ENCODE data around the gene RTEL1. TPM values are rescaled to one million over a fixed set of nuclear protein-coding genes. Genes with fewer than 3 reads are reported as not detected.

The RTEL1 gene
- total RNA-seq, 1 donor from 2014 or later: 34.1 TPM

DNA sequence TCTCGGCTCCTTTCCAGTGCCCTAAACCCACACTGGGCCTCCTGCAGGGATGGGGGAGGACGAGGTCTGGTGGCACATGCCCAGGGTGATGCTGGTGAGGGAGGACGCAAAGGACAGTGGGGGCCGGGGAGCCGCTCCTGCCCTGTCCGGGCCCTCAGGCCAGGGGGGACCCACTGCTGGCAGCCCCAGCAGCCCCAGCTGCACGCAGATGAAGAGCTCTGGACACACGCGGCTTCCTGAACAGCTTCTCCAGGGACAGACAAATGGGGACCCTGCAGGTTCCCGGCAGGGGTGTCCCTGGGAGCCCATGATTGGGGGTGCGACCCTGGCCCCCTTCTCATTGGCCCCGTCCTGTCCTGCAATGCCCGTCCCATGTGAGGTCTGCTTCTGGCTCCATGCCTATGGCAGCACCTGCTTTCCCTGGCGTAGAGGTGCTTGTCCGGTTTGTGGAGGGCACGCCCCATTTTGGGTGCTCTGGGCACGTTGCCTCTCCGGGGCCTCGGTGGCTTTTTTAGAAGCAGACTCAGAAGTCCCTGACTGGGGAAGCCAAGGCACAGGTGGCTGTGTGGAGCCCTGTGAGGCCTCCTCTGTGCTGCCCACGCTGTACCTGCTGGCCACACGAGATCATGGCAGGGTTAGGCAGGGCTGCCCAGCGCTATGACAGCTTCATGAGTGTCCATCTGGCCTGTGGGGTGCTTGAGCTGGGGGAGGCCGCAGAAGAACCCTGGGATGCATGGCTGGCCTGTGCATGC, 22.9 kb downstream of the RTEL1 start:
- DNase-seq (ENCODE audit: low spot score) (no peak), ATAC-seq (no peak)
- intact Hi-C loops (cut with DNase I): no loop called here

DNA sequence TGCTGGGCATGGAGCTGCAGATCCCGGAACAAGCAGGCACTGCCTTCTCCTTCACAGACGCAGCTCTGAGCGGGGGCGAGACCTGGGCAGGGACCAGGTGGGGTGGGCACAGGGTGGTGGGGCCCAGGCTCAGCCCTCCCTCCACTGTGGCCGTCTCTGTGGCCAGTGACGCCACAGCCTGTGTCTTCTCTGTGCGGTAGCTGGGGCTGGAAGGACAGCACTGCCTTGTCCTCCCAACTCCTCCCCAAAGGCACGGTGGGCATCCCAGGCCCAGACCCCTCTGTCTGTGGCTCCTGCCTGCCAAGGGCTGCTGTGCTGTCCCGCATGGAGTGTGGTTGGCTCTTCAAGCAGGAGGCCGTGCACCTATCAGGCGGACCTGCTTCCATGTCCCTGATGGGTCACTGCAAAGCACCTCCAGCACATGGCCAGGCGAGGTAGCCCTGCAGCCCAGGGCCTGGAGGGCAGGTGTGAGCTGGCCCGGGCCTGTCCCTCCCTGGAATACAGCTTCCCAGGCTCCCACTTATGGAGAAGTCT, 23.6 kb downstream of the RTEL1 start:
- ATAC-seq (no peak), DNase-seq (ENCODE audit: low spot score) (no peak)
- intact Hi-C loops (cut with DNase I): no loop called here

DNA sequence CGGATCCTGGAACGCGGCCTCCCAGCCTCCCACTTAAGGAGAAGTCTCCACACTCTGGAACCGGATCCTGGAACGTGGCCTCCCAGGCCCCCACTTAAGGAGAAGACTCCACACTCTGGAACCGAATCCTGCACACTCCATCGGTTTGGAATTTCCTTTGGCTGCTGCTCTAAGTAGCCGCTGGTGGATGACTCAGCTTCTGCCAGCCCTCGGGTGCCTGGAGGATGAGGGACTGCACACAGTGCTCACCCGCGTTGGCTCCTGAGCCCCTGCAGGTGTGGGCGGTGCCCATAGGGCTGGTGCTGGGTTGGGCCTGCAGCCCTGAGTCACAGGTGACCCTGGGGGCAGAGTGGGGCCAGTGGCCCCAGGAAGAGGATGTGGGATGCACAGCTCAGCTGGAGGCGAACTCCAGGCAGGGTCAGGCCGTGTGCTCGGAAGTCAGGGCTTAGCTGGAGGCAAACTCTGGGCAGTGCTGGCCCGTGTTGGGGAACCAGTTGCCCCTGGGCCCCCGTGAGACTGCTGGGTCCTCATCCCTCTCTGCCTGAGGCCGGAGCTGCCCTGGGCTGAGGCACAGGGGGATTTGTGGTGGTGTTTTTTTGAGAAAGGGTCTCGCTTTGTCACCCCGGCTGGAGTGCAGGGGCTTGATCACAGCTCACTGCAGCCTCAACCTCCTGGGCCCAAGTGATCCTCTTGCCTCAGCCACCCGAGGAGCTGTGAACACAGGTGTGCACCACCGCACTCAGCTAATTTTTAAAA, 24.4 kb downstream of the RTEL1 start:
- intact Hi-C loops (cut with DNase I): no loop called here
- peak; percentile 35 for ATAC-seq
- DNase-seq (ENCODE audit: low spot score): no peak

GRCh38 chr20:63685269-63686026, 27.3 kb downstream of the RTEL1 start:
- DNase-seq (ENCODE audit: low spot score) (no peak), ATAC-seq (no peak)
- intact Hi-C loops (cut with DNase I): no loop called here

GRCh38 chr20:63686094-63686491, 28.0 kb downstream of the RTEL1 start:
- ATAC-seq (no peak), DNase-seq (ENCODE audit: low spot score) (no peak)

GRCh38 chr20:63686492-63687321, 28.6 kb downstream of the RTEL1 start:
- DNase-seq (ENCODE audit: low spot score) (peak; percentile 91), ATAC-seq (peak; percentile 77)
- intact Hi-C loops (cut with DNase I): no loop called here

More at GRCh38 chr20:63686094-63686491, 28.0 kb downstream of the RTEL1 start:
- intact Hi-C loops (cut with DNase I): no loop called here

DNA sequence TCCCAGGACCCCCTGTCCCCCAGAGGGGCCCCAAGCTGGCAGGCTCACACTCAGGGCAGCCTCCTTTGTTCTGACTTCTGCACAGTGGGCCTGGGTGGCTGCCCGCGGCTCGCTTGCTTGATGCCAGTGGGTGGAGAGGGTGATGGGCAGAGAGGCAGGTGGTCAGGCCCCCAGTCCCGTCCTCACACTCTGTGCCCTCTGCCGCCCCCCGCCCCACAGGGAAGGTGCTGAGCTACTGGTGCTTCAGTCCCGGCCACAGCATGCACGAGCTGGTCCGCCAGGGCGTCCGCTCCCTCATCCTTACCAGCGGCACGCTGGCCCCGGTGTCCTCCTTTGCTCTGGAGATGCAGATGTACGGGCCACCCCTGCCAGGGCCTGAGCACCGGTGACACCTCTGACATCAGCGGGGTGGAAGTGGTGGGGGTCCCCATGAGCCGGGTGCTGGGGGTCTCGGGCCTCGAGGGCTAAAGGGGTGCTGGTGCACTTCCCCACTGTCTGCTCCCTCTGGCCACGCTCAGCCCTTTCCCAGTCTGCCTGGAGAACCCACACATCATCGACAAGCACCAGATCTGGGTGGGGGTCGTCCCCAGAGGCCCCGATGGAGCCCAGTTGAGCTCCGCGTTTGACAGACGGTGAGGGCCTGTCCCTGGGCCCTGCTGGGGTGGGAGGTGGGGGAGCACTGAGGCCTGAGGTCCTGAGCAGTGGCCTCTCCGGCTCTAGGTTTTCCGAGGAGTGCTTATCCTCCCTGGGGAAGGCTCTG, 29.5 kb downstream of the RTEL1 start:
- intact Hi-C loops (cut with DNase I): no loop called here
- DNase-seq (ENCODE audit: low spot score) (no peak), ATAC-seq (peak; percentile 0)

- DNase-seq (ENCODE audit: low spot score): no peak
- no peak for ATAC-seq
- intact Hi-C loops (cut with DNase I): no loop called here
Observed at GRCh38 chr20:63688228-63689045, 30.3 kb downstream of the RTEL1 start.

DNA sequence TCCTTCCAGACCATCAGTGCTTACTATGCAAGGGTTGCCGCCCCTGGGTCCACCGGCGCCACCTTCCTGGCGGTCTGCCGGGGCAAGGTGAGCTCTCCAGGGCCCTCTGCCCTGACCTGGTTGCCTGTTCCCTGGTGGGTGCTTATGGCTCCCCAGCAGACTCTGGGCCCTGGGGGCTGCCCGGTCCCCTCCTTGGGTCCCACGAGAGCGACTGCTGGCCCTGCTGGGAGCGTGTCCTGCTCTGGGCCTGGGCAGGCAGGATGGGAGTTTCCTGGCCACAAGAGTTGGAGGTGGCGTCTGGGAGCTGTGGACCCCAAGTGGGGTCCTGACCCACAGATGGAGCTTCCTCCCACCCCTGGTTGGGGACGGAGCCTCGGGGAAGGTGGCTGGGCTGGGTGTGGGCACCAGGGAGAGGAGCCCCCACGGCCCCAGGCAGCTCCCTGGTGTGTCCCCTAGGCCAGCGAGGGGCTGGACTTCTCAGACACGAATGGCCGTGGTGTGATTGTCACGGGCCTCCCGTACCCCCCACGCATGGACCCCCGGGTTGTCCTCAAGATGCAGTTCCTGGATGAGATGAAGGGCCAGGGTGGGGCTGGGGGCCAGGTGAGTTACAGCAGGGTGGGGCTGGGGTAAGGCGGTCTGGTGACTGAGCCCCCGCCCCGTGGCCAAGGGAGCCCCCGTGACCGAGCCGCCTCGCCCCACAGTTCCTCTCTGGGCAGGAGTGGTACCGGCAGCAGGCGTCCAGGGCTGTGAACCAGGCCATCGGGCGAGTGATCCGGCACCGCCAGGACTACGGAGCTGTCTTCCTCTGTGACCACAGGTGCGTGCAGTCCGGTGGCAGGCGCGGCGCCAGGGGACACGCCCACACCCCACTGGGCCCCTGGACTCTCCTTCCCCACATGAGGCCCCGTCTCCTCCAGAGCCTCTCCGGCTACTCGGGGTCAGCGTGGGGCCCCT, 31.2 kb downstream of the RTEL1 start:
- intact Hi-C loops (cut with DNase I): no loop called here
- ATAC-seq (no peak), DNase-seq (ENCODE audit: low spot score) (peak; percentile 75)

- DNase-seq (ENCODE audit: low spot score) (peak; percentile 63), ATAC-seq (no peak)
- intact Hi-C loops (cut with DNase I): no loop called here
Observed at GRCh38 chr20:63690003-63690897, 32.1 kb downstream of the RTEL1 start.

GRCh38 chr20:63690898-63691710, 33.0 kb downstream of the RTEL1 start:
- ATAC-seq (no peak), DNase-seq (ENCODE audit: low spot score) (no peak)
- intact Hi-C loops (cut with DNase I): no loop called here

DNA sequence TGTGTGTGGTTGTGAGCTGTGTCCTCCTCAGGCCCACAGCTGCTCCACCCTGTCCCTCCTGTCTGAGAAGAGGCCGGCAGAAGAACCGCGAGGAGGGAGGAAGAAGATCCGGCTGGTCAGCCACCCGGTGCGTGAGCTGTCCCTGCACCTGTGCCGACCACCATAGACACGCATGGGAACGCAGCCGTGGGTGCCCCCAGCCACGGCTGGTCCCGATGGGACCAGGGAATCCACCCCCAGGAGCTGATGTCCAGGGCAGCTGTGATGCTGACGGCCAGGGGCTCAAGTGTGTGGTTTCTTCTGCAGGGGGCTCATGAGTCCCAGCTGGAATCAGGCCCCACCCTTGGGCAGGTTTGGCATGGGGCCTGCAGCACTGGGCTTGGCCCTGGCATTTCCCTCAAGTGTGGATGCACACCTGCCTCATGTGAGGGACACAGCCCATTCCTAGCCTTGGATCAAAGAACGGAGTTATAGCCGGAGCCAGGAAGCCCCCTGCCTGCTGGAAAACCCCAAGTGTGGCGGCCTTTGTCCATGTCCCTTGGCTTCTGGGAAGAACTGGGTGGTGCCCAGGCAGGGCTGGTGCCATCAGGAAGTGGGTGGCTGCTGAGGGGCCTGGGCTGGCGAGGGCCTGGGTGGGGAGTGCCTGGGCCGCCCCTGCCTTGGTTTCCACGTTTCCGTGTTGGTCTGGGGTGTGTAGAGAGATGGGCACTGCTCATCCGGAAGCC, 33.8 kb downstream of the RTEL1 start:
- intact Hi-C loops (cut with DNase I): no loop called here
- ATAC-seq (no peak), DNase-seq (ENCODE audit: low spot score) (peak; percentile 60)

DNA sequence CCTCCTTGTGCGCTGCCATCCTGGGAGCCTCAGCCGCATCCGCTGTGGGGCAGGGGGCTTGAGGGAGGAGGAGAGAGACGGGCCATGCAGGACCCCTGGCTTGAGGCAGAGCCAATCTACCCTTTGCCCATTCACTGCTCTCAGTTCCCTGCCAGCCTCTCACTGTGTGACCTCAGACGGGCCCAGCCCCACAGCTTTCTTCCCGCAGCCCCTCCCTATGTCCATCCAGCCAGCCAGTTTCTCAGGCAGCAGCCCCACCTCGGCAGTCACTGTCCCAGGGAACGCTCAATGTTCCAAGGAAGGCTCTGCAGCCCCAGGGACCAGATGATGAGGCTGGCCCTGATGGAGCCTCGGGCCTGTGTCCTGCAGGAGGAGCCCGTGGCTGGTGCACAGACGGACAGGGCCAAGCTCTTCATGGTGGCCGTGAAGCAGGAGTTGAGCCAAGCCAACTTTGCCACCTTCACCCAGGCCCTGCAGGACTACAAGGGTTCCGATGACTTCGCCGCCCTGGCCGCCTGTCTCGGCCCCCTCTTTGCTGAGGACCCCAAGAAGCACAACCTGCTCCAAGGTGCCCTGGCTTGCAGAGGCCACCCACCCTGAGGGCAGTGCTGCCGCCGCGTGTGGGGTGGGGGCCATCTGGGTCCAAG, 34.4 kb downstream of the RTEL1 start:
- DNase-seq (ENCODE audit: low spot score) (peak; percentile 64), ATAC-seq (peak; percentile 18)
- intact Hi-C loops (cut with DNase I): no loop called here
